ENCODE measurements around the gene COL19A1. TPM values are rescaled to one million over a fixed set of nuclear protein-coding genes. Genes with fewer than 3 reads are reported as not detected.

The COL19A1 gene
- total and polyA plus RNA-seq, 2 of the 13 experiments (the other 11 are each of a cell fraction or from before 2014, with no cell fraction given), result not detected

DNA sequence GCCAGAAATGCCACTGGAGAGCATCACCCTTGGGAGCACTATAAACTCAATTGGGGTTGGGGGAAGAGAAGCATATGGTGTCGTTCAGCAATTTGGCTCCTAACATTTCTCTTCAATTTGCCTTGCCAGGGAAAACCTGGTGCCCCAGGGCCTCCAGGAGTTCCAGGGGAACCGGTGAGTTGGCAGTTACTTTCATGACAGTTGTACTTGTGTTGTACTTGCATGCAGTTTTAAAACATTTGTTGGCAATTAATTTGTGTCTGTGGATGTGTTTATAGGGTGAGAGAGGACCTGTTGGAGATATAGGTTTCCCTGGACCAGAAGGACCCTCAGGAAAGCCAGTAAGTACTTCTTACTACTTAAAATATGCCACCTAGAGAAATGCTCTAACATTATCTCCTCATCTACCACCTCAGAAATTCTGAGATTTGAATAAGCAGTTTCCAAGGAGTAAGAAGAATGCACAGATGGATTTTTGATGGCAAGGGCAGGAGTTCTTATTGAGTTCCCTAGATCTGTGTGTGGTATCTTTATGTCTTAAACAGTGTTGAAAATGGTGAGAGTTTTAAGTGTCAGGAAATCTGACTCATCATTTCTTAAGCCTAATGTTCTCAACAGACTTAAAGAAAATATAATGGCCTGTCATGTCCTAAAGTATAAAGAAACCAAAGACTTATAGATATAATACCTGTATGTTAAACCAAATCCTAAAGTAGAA, 314.0 kb downstream of the COL19A1 start:
- ChIA-PET CTCF (ENCODE audit: low intra/inter-chr PET ratio, low total read pairs) (no interaction called here), POLR2A (no interaction called here)
- no peak overlapping the region for H3K4me3 ChIP-seq (replicated peaks in 1 of 3; ENCODE audit: insufficient read depth in 1 of 3, low read depth in 2 of 3, low read length in 3 of 3)
- H3K4me1 ChIP-seq (ENCODE audit: insufficient read depth, low read length), result no peaks in the 10 kb centered on the region
- no peaks in the 10 kb centered on the region for H3K9me3 ChIP-seq (ENCODE audit: low read length)
- no peak overlapping the region for H3K4me2 ChIP-seq (ENCODE audit: low read depth, low read length)
- BruUV-seq (replicated peaks), result no TSS peak
- H2AFZ ChIP-seq (ENCODE audit: low read length), result no peak overlapping the region
- intact Hi-C loops (cut with micrococcal nuclease; ENCODE audit: unreplicated experiment) (no loop called here), in situ Hi-C loops (cut with HindIII; ENCODE audit: extremely low pct_ligation_motif_present, low pct_unique_long_range_greater_than_20kb) (no loop called here)
- no peaks in the 10 kb centered on the region for H3K27me3 ChIP-seq (ENCODE audit: control insufficient read depth in 1 of 2, insufficient read depth in 2 of 2, low read length in 2 of 2)
- WGBS (ENCODE audit: low lambda C conversion rate), result 14% methylated on average over 1 of the region's 2 CpGs
- H4K20me1 ChIP-seq (ENCODE audit: insufficient read depth, low read length), result no peaks in the 10 kb centered on the region
- DNase-seq (ENCODE audit: low spot score) (no peak), ATAC-seq (no peak), FAIRE-seq (no peak)
- no peak overlapping the region for H3K27ac ChIP-seq (ENCODE audit: extremely low read length, insufficient read depth, low read length)
- no peaks in the 10 kb centered on the region for H3K36me3 ChIP-seq (replicated peaks in 1 of 2; ENCODE audit: control insufficient read depth in 1 of 2, insufficient read depth in 2 of 2, low read length in 2 of 2)
- H3K79me2 ChIP-seq (ENCODE audit: insufficient read depth, low read length), result no peaks in the 10 kb centered on the region
- TF ChIP-seq, protein P1, sequence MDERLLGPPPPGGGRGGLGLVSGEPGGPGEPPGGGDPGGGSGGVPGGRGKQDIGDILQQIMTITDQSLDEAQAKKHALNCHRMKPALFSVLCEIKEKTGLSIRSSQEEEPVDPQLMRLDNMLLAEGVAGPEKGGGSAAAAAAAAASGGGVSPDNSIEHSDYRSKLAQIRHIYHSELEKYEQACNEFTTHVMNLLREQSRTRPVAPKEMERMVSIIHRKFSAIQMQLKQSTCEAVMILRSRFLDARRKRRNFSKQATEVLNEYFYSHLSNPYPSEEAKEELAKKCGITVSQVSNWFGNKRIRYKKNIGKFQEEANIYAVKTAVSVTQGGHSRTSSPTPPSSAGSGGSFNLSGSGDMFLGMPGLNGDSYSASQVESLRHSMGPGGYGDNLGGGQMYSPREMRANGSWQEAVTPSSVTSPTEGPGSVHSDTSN (CRISPR knock-in tag; IDR thresholded peaks at IDR 0.05), result no peak
- TF ChIP-seq MAFF (IDR thresholded peaks at IDR 0.05; ENCODE audit: low read depth, low read length), result peak; percentile 32; the same call in 1 of the 2 replicates
- TF ChIP-seq MAFK (conservative IDR thresholded peaks at IDR 0.05 in 1 of 2, IDR thresholded peaks at IDR 0.05 in 1 of 2; ENCODE audit: low read length in 2 of 2), result peak; percentile 22 to 67; a peak in 2 of 4 replicates
- TF ChIP-seq HOXA7 (CRISPR knock-in tag; IDR thresholded peaks at IDR 0.05), result no peak
- TF ChIP-seq, protein P2, sequence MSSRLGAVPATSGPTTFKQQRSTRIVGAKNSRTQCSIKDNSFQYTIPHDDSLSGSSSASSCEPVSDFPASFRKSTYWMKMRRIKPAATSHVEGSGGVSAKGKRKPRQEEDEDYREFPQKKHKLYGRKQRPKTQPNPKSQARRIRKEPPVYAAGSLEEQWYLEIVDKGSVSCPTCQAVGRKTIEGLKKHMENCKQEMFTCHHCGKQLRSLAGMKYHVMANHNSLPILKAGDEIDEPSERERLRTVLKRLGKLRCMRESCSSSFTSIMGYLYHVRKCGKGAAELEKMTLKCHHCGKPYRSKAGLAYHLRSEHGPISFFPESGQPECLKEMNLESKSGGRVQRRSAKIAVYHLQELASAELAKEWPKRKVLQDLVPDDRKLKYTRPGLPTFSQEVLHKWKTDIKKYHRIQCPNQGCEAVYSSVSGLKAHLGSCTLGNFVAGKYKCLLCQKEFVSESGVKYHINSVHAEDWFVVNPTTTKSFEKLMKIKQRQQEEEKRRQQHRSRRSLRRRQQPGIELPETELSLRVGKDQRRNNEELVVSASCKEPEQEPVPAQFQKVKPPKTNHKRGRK (CRISPR knock-in tag; IDR thresholded peaks at IDR 0.05), result no peak
- no peak overlapping the region for H3K9ac ChIP-seq (ENCODE audit: insufficient read depth, low read depth, low read length)
